Spleen (tissue), 11 donors: Measurements from ENCODE around the gene OLFM4. TPM values are rescaled to one million over a fixed set of nuclear protein-coding genes. Genes with fewer than 3 reads are reported as not detected.

Experiments used
- DNase-seq: peaks from one replicate; pipeline ENCODE4 v3.0.0-alpha.2; 2020
- H3K27ac ChIP-seq, 8 donors: fragments of 200-600 bp; sonication (generic) in 7 of 8; 1 replicate in 4 of 8; 2 replicates in 4 of 8; pipeline versions ENCODE4 v1.5.0 to v1.8.0; 2016 to 2021; ENCODE audit warnings: inconsistent platforms in 4 of 8, mild to moderate bottlenecking in 4 of 8, moderate library complexity in 1 of 8
- H3K27me3 ChIP-seq, 7 donors: fragments of 200-600 bp; sonication (generic) in 6 of 7; replicated peaks in 1 of 7; 1 replicate in 4 of 7; 2 replicates in 3 of 7; pipeline versions ENCODE4 v1.5.0 to v1.8.0; 2016 to 2021; ENCODE audit warnings: inconsistent platforms in 3 of 7, mild to moderate bottlenecking in 1 of 7
- H3K36me3 ChIP-seq, 6 donors: fragments of 200-600 bp; sonication (generic) in 5 of 6; 1 replicate in 4 of 6; 2 replicates in 2 of 6; pipeline versions ENCODE4 v1.5.0 to v1.8.0; 2016 to 2021; ENCODE audit warnings: inconsistent platforms in 2 of 6
- H3K4me1 ChIP-seq, 6 donors: fragments of 200-600 bp; sonication (generic) in 5 of 6; 1 replicate in 3 of 6; 2 replicates in 3 of 6; pipeline versions ENCODE4 v1.5.0 to v1.8.0; 2016 to 2021; ENCODE audit warnings: inconsistent platforms in 3 of 6
- H3K4me3 ChIP-seq, 8 donors: fragments of 200-600 bp; sonication (generic) in 7 of 8; 1 replicate in 4 of 8; 2 replicates in 4 of 8; pipeline versions ENCODE4 v1.5.0 to v1.8.0; 2016 to 2021; ENCODE audit warnings: inconsistent platforms in 4 of 8, mild to moderate bottlenecking in 4 of 8, moderate library complexity in 2 of 8
- H3K9me3 ChIP-seq, 8 donors: fragments of 200-600 bp; sonication (generic) in 7 of 8; 1 replicate in 4 of 8; 2 replicates in 4 of 8; pipeline versions ENCODE4 v1.5.0 to v1.8.0; 2016 to 2021; ENCODE audit warnings: inconsistent platforms in 4 of 8
- CTCF ChIP-seq, 11 experiments: fragments of 200-600 bp in 7 of 11; fragments of 450-650 bp in 4 of 11; sonication (generic) in 4 of 11; IDR thresholded peaks in 8 of 11; conservative IDR thresholded peaks in 3 of 11; 1 replicate in 7 of 11; 2 replicates in 4 of 11; pipeline versions ENCODE4 v1.4.0 to v1.8.0; 2016 to 2021; ENCODE audit warnings: antibody characterized with exemption in 11 of 11, inconsistent platforms in 4 of 11, mild to moderate bottlenecking in 1 of 11
- POLR2A ChIP-seq, 3 donors: fragments of 450-650 bp; IDR thresholded peaks; one replicate each; pipeline ENCODE4 v1.5.1; 2017; ENCODE audit warnings: antibody characterized with exemption in 3 of 3, mild to moderate bottlenecking in 1 of 3
- POLR2AphosphoS5 ChIP-seq, 3 donors: sonication (generic); formaldehyde crosslinking; IDR thresholded peaks; one replicate each; pipeline ENCODE4 v1.5.1; 2017; ENCODE audit warnings: antibody characterized with exemption in 3 of 3
- WGBS, 5 donors: extraction: QIAGEN DNeasy Blood & Tissue Kit in 3 of 5; methylation state at CpG; one replicate each; pipeline versions ENCODE4 v1.1.5 to v1.1.7; 2013 to 2018; 5-methylcytosine and 5-hydroxymethylcytosine counted together
- intact Hi-C: fragments of 100-400 bp; cut with DNase I; formaldehyde crosslinking; loops from one replicate; pipeline ENCODE4 v1.15.0; 2023; ENCODE audit warnings: low total_unique reads
- polyA plus RNA-seq, 3 donors: library from polyadenylated mRNA; stranded (reverse); fragments of 200-250 nt; gene quantifications; one replicate each; pipeline ENCODE4 v1.2.1, GENCODE V29; 2013
- total RNA-seq, 7 donors: library from RNA; depleted of rRNA in 3 of 7; stranded (reverse); fragments of >200 nt in 3 of 7; fragmentation: NEBNext Ultra II Directional in 4 of 7; extraction: Animal tissue kit (Norgen Biotek cat#: 25700) in 4 of 7; gene quantifications; one replicate each; pipeline versions ENCODE4 v1.1.0 to v1.2.1, GENCODE V29; 2016 to 2021
- donor health status: healthy with polysubstance abuse.
- donor health status: DM: no; HTN: no; CAD: no; lungs with moderate emphysema.
- donor health status: DM: no; HTN: no; CAD: no.
- donor health status: Bipolar disorder and iron deficiency.
- donor health status: healthy.
- donor health status: DM: no; HTN: no; CAD: no.
- donor health status: DM: yes; HTN: yes; CAD: no.

The OLFM4 gene
- total and polyA plus RNA-seq, 10 donors = 0.78 to 82.5 (median 3.9) TPM

GRCh38 chr13:52994865-52995264 lies 33.7 kb upstream of the OLFM4 start:
- no peaks in the 10 kb centered on the region for H3K36me3 ChIP-seq
- H3K27me3 ChIP-seq = peaks cover 0 to 11% (median 0%) of the 10 kb centered on the region in 7 donors
- DNase-seq = no peak
- H3K4me1 ChIP-seq = peaks cover 0 to 7% (median 0%) of the 10 kb centered on the region in 6 donors
- intact Hi-C loops = no loop called here
- H3K27ac ChIP-seq = no peak overlapping the region
- WGBS, 5 donors = 27 to 48% (median 31%) methylated on average over 1 of the region's 1 CpG
- TF ChIP-seq POLR2A (IDR thresholded peaks at IDR 0.05) = no peak
- no peak for TF ChIP-seq POLR2AphosphoS5 (IDR thresholded peaks at IDR 0.05)
- TF ChIP-seq CTCF (IDR thresholded peaks at IDR 0.05 in 8 of 11, conservative IDR thresholded peaks at IDR 0.05 in 3 of 11) = no peak
- no peaks in the 10 kb centered on the region for H3K9me3 ChIP-seq
- no peak overlapping the region for H3K4me3 ChIP-seq

- Histone ChIP-seq H3K36me3 (no peaks in the 10 kb centered on the region), H3K27me3 (peaks cover 0 to 1% (median 0%) of the 10 kb centered on the region in 7 donors), H3K27ac (no peak overlapping the region), H3K4me1 (peaks cover 0 to 7% (median 0%) of the 10 kb centered on the region in 6 donors), H3K4me3 (no peak overlapping the region), H3K9me3 (peaks cover 0 to 3% (median 0%) of the 10 kb centered on the region in 8 donors)
- TF ChIP-seq POLR2A (IDR thresholded peaks at IDR 0.05) (no peak), POLR2AphosphoS5 (IDR thresholded peaks at IDR 0.05) (no peak)
- WGBS, 5 donors = 93 to 96% (median 95%) methylated on average over 2 of the region's 2 CpGs
- intact Hi-C loops = no loop called here
- DNase-seq = no peak
Measured at GRCh38 chr13:52995946-52996345, 32.7 kb upstream of the OLFM4 start.

GRCh38 chr13:52997951-52998876 lies 30.4 kb upstream of the OLFM4 start:
- TF ChIP-seq POLR2AphosphoS5 (IDR thresholded peaks at IDR 0.05) (no peak), CTCF (IDR thresholded peaks at IDR 0.05 in 8 of 11, conservative IDR thresholded peaks at IDR 0.05 in 3 of 11) (no peak), POLR2A (IDR thresholded peaks at IDR 0.05) (no peak)
- no peak for DNase-seq
- H3K27ac ChIP-seq = peak overlapping the region in 1 of 8 donors; percentile 16
- no peak overlapping the region for H3K4me3 ChIP-seq
- no peaks in the 10 kb centered on the region for H3K36me3 ChIP-seq
- H3K9me3 ChIP-seq = peaks cover 0 to 3% (median 0%) of the 10 kb centered on the region in 8 donors
- H3K27me3 ChIP-seq = no peaks in the 10 kb centered on the region
- intact Hi-C loops = no loop called here
- peaks cover 0 to 7% (median 0%) of the 10 kb centered on the region in 6 donors for H3K4me1 ChIP-seq
- 79 to 90% (median 83%) methylated on average over 5 of the region's 5 CpGs for WGBS, 5 donors

GRCh38 chr13:52999093-52999696 lies 29.4 kb upstream of the OLFM4 start:
- intact Hi-C loops = no loop called here
- 47 to 60% (median 50%) methylated on average over 4 of the region's 4 CpGs for WGBS, 5 donors

More at GRCh38 chr13:52999093-52999696, 29.4 kb upstream of the OLFM4 start:
- H3K27me3 ChIP-seq = no peaks in the 10 kb centered on the region
- H3K4me1 ChIP-seq = peaks cover 0 to 7% (median 0%) of the 10 kb centered on the region in 6 donors
- no peak overlapping the region for H3K4me3 ChIP-seq
- TF ChIP-seq POLR2A (IDR thresholded peaks at IDR 0.05) (no peak), CTCF (IDR thresholded peaks at IDR 0.05 in 8 of 11, conservative IDR thresholded peaks at IDR 0.05 in 3 of 11) (no peak), POLR2AphosphoS5 (IDR thresholded peaks at IDR 0.05) (no peak)
- H3K36me3 ChIP-seq = no peaks in the 10 kb centered on the region
- DNase-seq = no peak
- H3K27ac ChIP-seq = peak overlapping the region in 2 of 8 donors; percentile 14 to 16
- H3K9me3 ChIP-seq = peaks cover 0 to 3% (median 0%) of the 10 kb centered on the region in 8 donors
